ENCODE measurements around the gene VAPB.
A peak's percentile ranks its signal among the peaks of the same experiment; 100 is the strongest.

The VAPB gene

GRCh38 chr20:58377766-58378401 is 11.1 kb upstream of the VAPB start:
- no peak for DNase-seq (ENCODE audit: low read depth in 2 of 2)

DNA sequence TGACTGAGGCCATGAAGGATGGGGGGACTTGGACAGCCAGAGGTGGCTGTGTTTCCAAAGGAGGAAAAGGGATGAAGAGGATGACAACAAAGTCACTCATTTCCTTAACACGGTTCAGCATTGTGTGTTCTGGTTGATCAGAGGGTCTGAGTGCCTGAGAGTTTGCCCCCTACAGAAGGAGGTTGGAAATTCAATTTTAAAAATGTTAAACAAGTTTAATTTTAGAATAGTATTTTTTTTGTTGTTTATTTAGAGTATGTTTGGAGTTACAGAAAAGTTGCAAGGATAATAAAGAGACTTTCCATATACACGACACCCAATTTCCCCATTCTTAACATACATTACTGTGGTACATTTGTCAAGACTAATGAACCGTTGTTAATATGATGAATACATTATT is 10.3 kb upstream of the VAPB start:
- DNase-seq (ENCODE audit: low read depth in 2 of 2): no peak

- DNase-seq (ENCODE audit: low read depth in 2 of 2): no peak
Observed at GRCh38 chr20:58381627-58382026, 7.4 kb upstream of the VAPB start.

GRCh38 chr20:58382096-58382495 is 6.9 kb upstream of the VAPB start:
- DNase-seq (ENCODE audit: low read depth in 2 of 2): no peak

- DNase-seq (ENCODE audit: low read depth in 2 of 2): no peak
Observed at GRCh38 chr20:58384821-58385220, 4.2 kb upstream of the VAPB start.

GRCh38 chr20:58388028-58388601 is 914 bp upstream of the VAPB start:
- DNase-seq (ENCODE audit: low read depth in 2 of 2): no peak

DNA sequence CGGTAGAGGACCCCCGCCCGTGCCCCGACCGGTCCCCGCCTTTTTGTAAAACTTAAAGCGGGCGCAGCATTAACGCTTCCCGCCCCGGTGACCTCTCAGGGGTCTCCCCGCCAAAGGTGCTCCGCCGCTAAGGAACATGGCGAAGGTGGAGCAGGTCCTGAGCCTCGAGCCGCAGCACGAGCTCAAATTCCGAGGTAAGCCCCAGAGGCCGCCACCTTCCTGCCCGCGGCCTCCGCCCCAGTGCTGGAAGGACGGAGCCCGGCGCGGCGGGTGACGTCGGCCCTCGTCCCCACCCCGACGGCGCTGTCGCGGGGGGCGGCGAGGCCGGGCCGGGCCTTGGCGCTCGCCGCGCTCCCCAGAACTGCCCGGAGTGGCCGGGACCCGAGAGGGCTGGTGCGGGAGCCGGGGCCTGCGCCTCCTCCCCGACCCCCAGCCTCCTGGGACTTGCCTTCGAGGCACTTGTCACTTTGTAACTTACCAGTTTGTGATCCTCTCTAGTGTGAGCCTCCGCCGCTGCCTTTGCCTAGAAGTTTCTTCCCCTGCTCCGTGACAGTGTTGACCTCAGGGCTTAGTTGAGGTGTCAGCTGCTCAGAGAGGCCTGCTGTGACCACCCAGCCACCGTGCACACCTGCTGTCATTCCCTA is 417 bp downstream of the VAPB start:
- no peak for DNase-seq (ENCODE audit: low read depth in 2 of 2)

GRCh38 chr20:58389968-58390658 is 1.1 kb downstream of the VAPB start:
- no peak for DNase-seq (ENCODE audit: low read depth in 2 of 2)

- DNase-seq (ENCODE audit: low read depth in 2 of 2): no peak
Observed at GRCh38 chr20:58390659-58391035, 1.6 kb downstream of the VAPB start.

DNA sequence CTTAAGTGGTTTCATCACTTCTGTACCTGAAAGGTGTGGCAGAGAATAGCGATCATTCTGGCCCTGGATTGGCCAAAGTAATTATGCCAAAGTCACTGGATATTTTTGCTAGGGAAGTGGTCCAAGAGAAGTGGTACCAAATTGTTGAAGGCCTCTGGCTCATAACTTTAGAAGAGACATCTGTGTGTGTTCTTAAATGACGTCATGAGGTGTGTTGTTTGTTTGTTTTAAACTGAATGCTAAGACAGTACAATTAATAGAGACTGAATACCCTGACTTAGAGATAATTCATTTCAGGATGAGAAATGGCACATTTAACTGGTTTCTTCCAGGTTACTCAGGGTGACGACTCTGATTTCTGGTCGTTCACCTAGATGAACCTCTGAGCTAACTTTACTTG is 3.3 kb downstream of the VAPB start:
- no peak for DNase-seq (ENCODE audit: low read depth in 2 of 2)

DNA sequence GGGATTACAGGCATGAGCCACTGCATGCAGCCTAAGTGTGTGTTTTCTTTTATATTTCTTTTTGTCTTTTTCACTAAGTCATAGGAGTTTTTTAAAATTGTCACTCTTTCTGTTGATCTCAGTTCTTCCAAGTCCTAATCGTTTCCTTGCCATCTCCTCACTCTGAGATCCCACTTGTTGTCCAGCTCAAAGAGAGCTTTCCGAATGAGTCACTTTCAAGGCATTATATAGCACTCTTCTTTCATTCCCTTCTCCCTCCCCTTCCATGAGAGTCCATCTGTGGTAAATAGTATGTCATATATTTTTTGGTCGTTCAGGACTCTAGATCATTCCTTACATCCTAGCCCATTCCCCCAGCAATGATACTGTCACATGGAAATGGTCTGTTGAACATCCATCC is 4.3 kb downstream of the VAPB start:
- DNase-seq (ENCODE audit: low read depth in 2 of 2): peak; percentile 30 to 32

DNA sequence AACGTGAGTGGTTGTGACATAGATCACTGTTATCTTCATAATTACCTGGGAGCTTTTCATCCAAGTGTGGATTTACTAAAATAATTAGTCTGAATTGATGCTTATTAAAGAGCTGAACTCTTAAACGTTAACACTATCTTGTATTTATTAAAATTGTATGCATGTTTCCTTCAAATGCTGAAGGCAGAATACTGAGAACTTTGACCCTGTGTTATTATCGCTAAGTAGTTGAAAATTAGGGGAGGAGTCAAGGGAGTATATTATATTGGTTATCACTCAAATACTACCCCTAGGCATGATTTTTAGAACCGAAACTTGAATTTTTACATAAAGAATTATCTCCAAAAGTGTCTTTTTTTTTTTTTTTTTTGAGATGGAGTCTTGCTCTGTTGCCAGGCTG is 5.8 kb downstream of the VAPB start:
- DNase-seq (ENCODE audit: low read depth in 2 of 2): no peak

GRCh38 chr20:58395604-58396003 is 6.6 kb downstream of the VAPB start:
- DNase-seq (ENCODE audit: low read depth in 2 of 2): no peak

- no peak for DNase-seq (ENCODE audit: low read depth in 2 of 2)
Observed at GRCh38 chr20:58397429-58397828, 8.4 kb downstream of the VAPB start.

GRCh38 chr20:58398254-58398653 is 9.2 kb downstream of the VAPB start:
- no peak for DNase-seq (ENCODE audit: low read depth in 2 of 2)

DNA sequence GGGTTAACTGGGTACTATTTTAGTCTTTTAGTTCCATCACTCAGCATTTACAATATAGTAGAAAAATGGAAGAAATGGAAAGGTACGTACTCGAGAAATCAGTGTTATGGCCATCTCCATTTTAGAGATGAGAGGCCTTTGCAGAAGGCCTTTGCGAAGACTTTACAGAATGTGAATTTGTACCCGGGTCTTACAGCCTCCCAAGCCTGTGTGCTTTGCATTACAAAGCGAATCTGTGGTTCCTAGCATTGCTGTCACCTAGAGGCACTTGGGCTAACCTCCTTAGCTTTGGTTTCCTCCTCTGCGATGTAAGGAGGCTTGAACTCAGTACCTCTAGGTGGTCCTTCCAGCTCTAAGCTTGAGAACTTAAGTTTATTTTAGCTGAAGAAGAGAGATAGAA is 10.9 kb downstream of the VAPB start:
- DNase-seq (ENCODE audit: low read depth in 2 of 2): no peak

GRCh38 chr20:58401162-58401561 is 12.1 kb downstream of the VAPB start:
- no peak for DNase-seq (ENCODE audit: low read depth in 2 of 2)

DNA sequence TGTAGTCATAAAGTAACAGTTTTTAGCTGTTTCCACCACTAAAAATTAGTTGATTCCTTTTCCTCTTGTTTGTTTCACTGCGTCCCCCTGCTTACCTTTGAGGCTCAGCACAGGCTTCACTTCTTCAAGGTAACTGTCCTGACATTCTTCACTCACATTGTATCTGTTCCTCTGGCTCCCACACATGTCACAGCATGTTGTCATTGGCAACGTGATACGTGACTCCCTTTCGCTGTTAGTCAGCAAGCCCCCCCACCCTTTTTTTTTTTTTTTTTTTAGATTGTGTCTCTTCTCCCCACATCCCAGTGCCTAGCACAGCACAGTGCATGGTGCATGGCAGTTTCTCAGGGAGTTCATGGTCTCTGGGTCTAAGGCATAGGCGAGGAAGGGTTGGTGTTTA is 13.3 kb downstream of the VAPB start:
- DNase-seq (ENCODE audit: low read depth in 2 of 2): no peak

DNA sequence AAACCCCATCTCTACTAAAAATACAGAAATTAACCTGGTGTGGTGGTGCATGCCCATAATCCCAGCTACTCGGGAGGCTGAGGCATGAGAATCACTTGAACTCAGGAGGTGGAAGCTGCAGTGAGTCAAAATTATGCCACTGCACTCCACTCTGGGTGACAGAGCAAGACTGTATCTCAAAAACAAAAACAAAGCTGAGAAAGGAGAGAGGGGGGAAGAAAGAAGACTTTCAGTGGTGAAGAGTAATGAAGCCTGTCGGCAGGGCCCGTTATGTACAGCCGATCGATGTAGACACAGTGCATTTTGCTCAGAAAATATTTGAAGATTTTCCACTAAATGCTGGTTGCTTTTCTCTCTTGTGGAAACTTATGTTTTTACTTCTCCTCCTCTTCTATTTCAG is 13.8 kb downstream of the VAPB start:
- no peak for DNase-seq (ENCODE audit: low read depth in 2 of 2)

DNA sequence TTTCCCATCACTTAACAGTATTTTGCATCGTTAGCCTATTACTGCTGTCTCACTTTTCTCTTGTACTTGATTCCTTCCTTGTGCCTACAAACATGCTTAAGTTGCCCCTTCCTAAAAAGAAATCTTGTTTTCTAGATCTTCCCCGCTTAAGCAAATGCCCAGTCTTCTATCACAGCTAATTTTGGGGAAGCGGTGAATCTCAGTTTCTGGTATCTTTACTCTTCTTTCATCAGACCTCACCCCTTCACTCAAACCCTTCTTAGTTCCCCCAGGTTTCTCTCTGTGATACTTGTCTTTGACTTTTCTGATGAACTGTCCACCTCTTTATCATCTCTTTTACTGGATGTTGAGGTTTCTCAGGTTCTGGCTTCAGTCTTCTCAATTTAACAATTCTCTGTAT is 14.2 kb downstream of the VAPB start:
- no peak for DNase-seq (ENCODE audit: low read depth in 2 of 2)

DNA sequence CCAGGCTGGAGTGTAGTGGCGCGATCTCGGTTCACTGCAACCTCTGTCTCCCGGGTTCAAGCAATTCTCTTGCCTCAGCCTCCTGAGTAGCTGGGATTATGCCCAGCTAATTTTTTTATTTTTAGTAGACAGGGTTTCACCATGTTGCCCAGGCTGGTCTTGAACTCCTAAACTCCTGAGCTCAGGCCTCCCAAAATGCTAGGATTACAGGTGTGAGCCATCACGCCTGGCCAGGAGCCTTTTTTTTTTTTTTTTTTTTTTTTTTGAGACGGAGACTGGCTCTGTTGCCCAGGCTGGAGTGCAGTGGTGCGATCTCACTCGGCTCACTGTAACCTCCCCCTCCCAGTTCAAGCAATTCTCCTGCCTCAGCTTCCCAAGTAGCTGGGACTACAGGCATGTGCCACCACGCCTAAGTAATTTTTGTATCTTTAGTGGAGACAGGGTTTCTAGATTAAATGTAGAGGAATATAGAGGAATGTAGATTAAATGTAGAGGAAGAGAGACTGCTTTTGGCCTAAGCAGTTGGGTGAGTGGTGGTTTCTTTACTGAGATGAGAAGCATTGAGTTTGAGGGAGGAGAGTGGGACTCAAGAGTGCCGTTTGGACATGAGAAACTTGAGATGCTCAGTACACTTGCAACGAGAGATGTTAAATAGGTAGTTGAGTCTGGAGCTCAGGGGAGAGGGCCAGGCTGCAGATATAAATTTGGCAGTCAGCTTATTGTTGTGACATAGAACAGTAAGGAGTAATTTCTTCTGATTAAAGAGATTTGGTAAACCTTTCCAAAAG is 16.7 kb downstream of the VAPB start:
- DNase-seq (ENCODE audit: low read depth in 2 of 2): no peak

GRCh38 chr20:58406422-58407001 is 17.5 kb downstream of the VAPB start:
- no peak for DNase-seq (ENCODE audit: low read depth in 2 of 2)

Data from fibroblast of skin of left quadriceps (primary cell).